HG03520 (cell line): ENCODE data around the gene GPR39.

Experiments used
- ATAC-seq: cut with Tn5 transposase; IDR thresholded peaks from one replicate; pipeline ENCODE4 v1.9.1; 2021; ENCODE audit warnings: mild to moderate bottlenecking, moderate library complexity; ENCODE audit not compliant: unreplicated experiment

The GPR39 gene

GRCh38 chr2:132560562-132560961 lies 144.0 kb downstream of the GPR39 start:
- no peak for ATAC-seq

GRCh38 chr2:132562245-132562644 lies 145.6 kb downstream of the GPR39 start:
- no peak for ATAC-seq

- no peak for ATAC-seq
Measured at GRCh38 chr2:132564065-132564464, 147.5 kb downstream of the GPR39 start.

- no peak for ATAC-seq
Measured at GRCh38 chr2:132566379-132566778, 149.8 kb downstream of the GPR39 start.

- ATAC-seq = no peak
Measured at GRCh38 chr2:132567682-132568081, 151.1 kb downstream of the GPR39 start.

- no peak for ATAC-seq
Measured at GRCh38 chr2:132568656-132569055, 152.1 kb downstream of the GPR39 start.

- ATAC-seq = no peak
Measured at GRCh38 chr2:132573444-132574007, 156.9 kb downstream of the GPR39 start.

- no peak for ATAC-seq
Measured at GRCh38 chr2:132577686-132578085, 161.1 kb downstream of the GPR39 start.

- ATAC-seq = no peak
Measured at GRCh38 chr2:132581591-132581990, 165.0 kb downstream of the GPR39 start.

GRCh38 chr2:132581991-132582738 lies 165.6 kb downstream of the GPR39 start:
- no peak for ATAC-seq

- ATAC-seq = no peak
Measured at GRCh38 chr2:132583666-132584360, 167.2 kb downstream of the GPR39 start.

- ATAC-seq = no peak
Measured at GRCh38 chr2:132584976-132585817, 168.6 kb downstream of the GPR39 start.

- ATAC-seq = no peak
Measured at GRCh38 chr2:132586101-132586511, 169.5 kb downstream of the GPR39 start.

GRCh38 chr2:132586835-132587234 lies 170.2 kb downstream of the GPR39 start:
- no peak for ATAC-seq

GRCh38 chr2:132588576-132588975 lies 172.0 kb downstream of the GPR39 start:
- no peak for ATAC-seq

- ATAC-seq = no peak
Measured at GRCh38 chr2:132589111-132589830, 172.7 kb downstream of the GPR39 start.

GRCh38 chr2:132589966-132590365 lies 173.4 kb downstream of the GPR39 start:
- no peak for ATAC-seq

GRCh38 chr2:132593171-132593570 lies 176.6 kb downstream of the GPR39 start:
- no peak for ATAC-seq

- ATAC-seq = no peak
Measured at GRCh38 chr2:132595186-132595585, 178.6 kb downstream of the GPR39 start.

GRCh38 chr2:132595693-132596092 lies 179.1 kb downstream of the GPR39 start:
- no peak for ATAC-seq

- ATAC-seq = no peak
Measured at GRCh38 chr2:132597166-132597565, 180.6 kb downstream of the GPR39 start.
